Measurements from ENCODE around the gene OSBPL1A.

Gene OSBPL1A

DNA sequence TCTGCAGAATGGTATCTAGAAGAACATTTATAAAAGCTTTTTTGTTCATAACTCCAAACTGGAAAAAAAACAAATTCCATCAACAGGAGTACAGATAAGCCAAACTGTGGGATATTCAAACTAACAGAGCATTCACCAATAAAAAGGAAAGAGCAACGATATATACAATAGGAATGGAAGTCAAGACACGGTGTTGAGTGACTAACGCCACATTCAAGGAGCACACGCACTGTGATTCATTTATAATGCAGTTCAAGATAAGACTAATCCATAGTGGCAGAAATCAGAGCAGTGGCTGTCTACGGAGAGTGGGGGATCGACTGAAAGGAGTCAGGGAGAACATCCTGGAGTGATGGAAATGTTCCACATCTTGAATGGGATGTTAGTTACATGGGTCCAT, 188.1 kb downstream of the OSBPL1A start:
- no peak for DNase-seq

DNA sequence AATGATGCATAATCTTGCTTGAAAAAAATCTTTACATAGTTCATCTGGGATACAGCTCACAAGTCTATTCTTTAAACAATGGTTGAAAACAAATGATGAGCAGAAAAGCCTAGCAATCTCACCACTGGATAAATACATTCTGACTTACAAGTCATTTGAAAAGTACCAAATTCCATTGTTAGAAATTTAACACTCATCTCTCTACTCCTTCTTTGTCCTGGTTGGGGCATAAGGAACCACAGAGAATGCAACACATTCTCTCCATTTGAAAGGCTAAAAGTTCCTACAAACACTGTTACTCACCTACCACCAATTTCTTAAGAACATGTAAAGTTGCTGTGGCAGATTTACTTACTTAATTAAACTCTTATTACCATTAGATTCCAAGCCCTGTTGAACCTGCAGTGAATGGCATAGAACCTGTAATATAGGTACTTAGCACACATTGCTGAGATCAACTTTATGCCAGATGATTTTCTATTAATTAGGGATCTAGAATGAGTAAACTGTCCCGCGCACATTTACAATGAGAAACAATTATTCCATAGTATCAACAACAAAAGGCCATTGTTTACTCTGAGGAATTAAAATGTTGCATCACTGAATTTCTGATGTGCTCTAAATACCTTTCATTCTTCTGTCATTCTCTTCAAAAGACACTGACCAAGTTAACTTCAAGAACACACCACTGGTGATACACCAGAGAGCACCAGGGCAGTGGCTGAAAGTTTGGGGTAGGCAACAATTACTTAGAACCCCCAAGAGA, 189.2 kb downstream of the OSBPL1A start:
- no peak for DNase-seq

GRCh38 chr18:24204904-24205303, 192.7 kb downstream of the OSBPL1A start:
- no peak for DNase-seq

DNA sequence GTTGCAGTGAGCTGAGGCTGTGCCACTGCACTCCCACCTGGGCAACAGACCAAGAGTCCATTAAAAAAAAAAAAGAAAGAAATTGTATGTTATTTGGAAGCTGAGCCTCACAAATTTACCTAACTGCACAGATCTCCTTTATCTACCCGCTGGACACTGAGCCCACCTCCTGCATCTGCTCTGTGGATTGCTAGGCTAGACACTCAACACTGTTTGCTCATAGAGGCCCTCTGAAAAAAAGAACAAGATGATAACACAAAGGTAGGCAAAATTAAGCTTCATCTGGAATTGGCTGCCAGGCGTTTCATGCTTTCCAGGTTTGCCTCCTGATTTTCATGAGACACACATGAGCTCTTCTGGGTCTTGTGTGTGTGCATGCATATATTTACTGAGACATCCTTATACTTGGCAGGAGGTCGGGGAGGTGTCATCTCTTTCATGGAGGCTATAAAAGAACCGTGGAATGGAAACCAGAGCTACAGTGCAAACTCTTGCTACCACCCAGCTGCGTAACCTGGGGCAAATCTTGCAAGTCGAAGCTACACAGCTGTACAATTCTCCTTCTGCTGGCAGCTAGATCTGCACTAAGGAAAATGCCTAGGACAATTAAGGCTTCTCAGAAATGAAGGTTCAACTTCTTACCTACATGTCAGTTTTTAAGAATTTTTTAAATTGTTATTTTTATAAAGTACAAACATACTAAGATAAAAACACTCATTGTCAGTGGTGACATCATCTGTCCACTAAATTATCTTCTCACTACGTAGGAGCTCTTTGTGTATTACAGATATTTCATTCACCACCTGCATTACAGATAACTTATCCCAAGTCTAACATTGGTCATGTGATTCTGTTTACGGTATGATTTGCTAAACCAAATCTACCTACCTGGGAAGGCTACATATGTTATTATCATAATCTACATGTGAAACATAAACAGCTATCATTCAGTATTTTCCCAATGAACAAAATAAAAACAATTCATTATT, 195.6 kb downstream of the OSBPL1A start:
- DNase-seq = no peak

GRCh38 chr18:24200494-24201290, 196.9 kb downstream of the OSBPL1A start:
- no peak for DNase-seq

- no peak for DNase-seq
These were observed 198.2 kb downstream of the OSBPL1A start for GRCh38 chr18:24199372-24199962.

DNA sequence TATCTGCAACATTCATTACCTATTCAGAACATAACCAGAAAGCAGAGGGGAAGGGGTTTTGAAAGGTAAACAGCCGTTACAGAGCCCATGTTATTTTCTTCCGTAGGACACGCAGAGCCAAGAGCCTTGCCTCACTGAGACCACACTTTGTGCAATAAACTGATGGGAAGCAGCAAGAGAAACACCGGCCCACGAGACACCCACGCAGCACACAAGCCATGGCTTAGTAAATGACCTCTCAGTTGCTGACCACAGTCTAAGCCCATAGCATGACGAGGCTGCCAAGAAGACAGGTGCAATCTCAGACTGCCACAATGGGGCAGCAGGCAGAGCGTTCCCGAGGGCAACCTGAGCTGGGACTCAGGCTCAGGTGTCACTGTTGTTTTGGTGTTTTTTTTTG, 199.2 kb downstream of the OSBPL1A start:
- no peak for DNase-seq

GRCh38 chr18:24197412-24197811, 200.2 kb downstream of the OSBPL1A start:
- no peak for DNase-seq

DNA sequence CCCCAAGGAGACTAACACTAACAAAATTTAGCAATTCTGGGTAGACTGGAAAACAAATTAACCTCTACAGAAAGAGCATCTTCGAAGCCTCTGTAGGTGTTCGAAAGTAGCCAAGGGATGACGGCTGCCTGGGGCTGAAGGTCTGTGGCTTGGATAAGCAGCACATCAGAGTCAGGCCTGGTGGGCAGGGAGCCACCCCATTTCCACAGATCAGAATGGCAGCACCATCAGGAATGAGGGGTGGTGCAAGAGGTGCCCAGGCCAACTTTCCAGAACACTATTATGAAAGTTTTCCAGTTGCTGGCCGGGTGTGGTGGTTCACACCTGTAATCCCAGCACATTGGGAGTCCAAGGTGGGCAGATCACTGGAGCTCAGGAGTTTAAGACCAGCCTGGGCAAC, 200.9 kb downstream of the OSBPL1A start:
- DNase-seq = no peak

- DNase-seq = no peak
These were observed 202.1 kb downstream of the OSBPL1A start for GRCh38 chr18:24195296-24196053.

DNA sequence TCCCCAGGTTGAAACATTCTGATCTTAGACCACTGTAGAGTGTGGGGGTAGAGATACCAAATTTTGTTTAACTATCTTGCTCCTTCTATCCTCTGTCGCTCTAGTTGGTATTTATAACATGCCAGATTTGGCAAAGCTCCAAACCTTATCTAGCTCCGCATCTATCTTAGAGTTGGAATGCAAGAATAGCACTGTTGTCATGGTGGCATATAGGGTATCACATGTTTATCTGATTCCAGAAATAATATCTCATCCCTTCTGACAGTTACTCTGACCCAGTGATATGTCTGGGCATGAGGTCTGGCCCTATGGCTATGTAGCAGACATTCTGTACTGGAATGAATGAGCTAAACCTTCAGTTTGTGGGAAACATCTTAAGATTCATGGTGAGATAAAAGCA, 207.0 kb downstream of the OSBPL1A start:
- DNase-seq = no peak

DNA sequence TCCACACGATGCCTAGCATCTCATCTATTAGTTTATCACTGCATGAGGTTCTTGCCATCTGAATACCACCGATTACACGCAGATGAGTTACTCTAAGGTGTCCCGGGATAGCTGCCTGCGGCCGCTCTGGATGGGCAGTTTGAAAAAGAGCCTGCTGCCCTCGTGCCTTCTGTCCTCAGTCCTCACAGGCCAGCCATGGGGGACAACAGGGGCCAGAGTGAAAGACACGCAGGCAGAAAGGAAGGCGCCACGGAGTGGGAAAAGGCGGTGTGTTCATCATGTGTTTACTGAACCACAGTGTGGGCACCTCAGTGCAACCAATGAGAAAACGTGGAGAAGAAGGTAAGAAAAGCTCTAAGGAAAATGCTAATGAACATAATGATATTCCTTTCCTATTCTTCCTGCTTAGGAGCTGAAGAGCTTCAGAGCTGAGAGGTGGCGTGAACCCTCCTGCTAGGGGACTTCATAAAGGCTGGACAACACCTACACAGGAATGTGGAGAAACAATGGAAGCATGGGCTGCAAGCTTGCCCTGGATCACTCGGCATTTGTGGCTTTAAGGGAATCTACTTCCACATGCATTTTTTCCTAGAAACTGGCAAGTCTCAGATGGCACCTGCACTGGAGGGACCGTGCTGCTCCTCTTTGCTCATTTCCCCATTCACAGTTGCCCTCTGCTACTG, 207.8 kb downstream of the OSBPL1A start:
- DNase-seq = no peak

GRCh38 chr18:24189007-24189528, 208.6 kb downstream of the OSBPL1A start:
- DNase-seq = no peak

DNA sequence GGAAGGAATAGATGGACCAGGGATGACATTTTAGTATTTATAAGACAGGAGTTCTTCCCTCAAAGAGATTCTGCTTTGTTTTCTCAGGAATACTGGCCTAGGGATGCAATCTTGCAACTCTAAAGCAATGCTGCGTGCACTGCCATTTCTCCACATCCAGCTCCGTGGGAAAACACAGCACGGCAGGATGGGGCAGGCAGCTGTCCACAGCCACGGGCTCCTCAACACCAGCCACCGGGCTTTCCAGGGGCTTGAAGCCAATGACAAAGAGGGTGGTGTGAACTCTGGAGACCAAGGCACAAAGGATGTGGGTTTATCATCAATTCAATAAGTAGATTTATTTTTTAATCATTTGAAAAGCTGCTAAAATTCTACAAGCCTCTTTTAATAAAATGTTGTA, 209.5 kb downstream of the OSBPL1A start:
- DNase-seq = no peak

DNA sequence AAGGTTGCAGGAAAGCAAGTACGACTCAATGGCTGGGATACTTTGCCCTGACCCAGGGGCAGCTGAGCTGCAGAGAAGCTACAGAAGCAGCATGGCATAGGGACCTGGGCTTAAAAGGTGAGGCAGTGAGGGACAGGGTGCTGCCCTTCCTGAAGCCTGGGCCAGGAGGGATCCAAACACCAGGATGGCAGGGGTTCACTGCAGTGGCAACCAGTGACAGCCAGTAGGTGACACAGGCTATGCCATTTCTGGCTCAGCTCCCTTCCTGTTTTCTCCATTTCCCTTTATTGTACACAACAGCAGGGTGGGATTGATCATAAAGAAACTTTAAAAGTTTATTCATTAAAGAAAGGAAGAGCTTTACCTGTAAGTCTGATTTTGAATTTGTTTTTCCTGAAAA, 209.9 kb downstream of the OSBPL1A start:
- DNase-seq = no peak

- DNase-seq = no peak
These were observed 210.6 kb downstream of the OSBPL1A start for GRCh38 chr18:24187049-24187448.

GRCh38 chr18:24185805-24186204, 211.8 kb downstream of the OSBPL1A start:
- peak; percentile 40 for DNase-seq

GRCh38 chr18:24181806-24182205, 215.8 kb downstream of the OSBPL1A start:
- DNase-seq = peak; percentile 64

DNA sequence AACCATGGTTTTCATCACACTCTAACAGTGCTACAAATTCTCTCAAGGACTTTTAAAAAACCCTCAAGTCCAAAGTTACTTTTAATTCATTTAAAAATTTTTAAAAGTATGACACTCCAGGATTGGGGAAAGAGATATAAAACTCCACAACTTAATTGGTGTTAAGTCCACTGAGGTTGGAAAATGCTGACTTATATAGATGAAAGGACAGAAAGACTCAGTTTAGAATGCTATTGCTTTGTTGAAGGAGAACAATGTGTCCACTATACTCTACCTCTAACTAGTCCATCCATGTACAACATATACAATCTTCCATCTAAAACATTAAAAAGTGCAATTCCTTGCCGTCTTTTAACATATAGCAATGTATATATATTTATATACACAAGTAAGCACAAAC, 217.6 kb downstream of the OSBPL1A start:
- no peak for DNase-seq

GRCh38 chr18:24177499-24178133, 220.0 kb downstream of the OSBPL1A start:
- no peak for DNase-seq

All from fibroblast of upper back skin (primary cell).